GM08714 (cell line): ENCODE data around the gene COPG2.

Experiments used
- H3K4me3 ChIP-seq: fragments of 200-500 bp; sonication (Bioruptor generic); 2 replicates; pipeline ENCODE4 v1.5.1; 2014; ENCODE audit warnings: mild to moderate bottlenecking, low read length, inconsistent platforms
- ZNF274 ChIP-seq: IDR thresholded peaks from 2 replicates; pipeline ENCODE4 v1.6.1; 2012; ENCODE audit warnings: mild to moderate bottlenecking, low read depth, low read length

COPG2 gene

GRCh38 chr7:130506358-130506757 lies 162.2 kb downstream of the COPG2 start:
- no peak overlapping the region for H3K4me3 ChIP-seq
- TF ChIP-seq ZNF274: no peak

GRCh38 chr7:130505753-130506152 lies 162.8 kb downstream of the COPG2 start:
- no peak overlapping the region for H3K4me3 ChIP-seq
- TF ChIP-seq ZNF274: no peak

GRCh38 chr7:130500910-130501309 lies 167.6 kb downstream of the COPG2 start:
- H3K4me3 ChIP-seq: no peak overlapping the region

GRCh38 chr7:130500463-130500862 lies 168.1 kb downstream of the COPG2 start:
- H3K4me3 ChIP-seq: no peak overlapping the region
- no peak for TF ChIP-seq ZNF274

More at GRCh38 chr7:130500910-130501309, 167.6 kb downstream of the COPG2 start:
- TF ChIP-seq ZNF274: no peak

- H3K4me3 ChIP-seq: no peak overlapping the region
Measured at GRCh38 chr7:130494431-130494858, 174.1 kb downstream of the COPG2 start.

GRCh38 chr7:130493275-130493873 lies 175.2 kb downstream of the COPG2 start:
- no peak for TF ChIP-seq ZNF274
- H3K4me3 ChIP-seq: no peak overlapping the region

More at GRCh38 chr7:130494431-130494858, 174.1 kb downstream of the COPG2 start:
- TF ChIP-seq ZNF274: no peak

GRCh38 chr7:130492523-130493274 lies 175.8 kb downstream of the COPG2 start:
- no peak overlapping the region for H3K4me3 ChIP-seq
- no peak for TF ChIP-seq ZNF274

GRCh38 chr7:130491841-130492522 lies 176.6 kb downstream of the COPG2 start, which contains the start of gene MEST:
Gene MEST (plus strand): TSS chr7:130492085. CDS start chr7:130492314, 229 bp downstream.
- no peak for TF ChIP-seq ZNF274
- peak within 1 kb of the TSS; percentile 10; the same call in 1 of the 2 replicates for H3K4me3 ChIP-seq

- no peak for TF ChIP-seq ZNF274
- H3K4me3 ChIP-seq: peak overlapping the region; percentile 10; the same call in 1 of the 2 replicates
Measured at GRCh38 chr7:130490888-130491804, 177.4 kb downstream of the COPG2 start.

- no peak for TF ChIP-seq ZNF274
- no peak overlapping the region for H3K4me3 ChIP-seq
Measured at GRCh38 chr7:130490311-130490791, 178.2 kb downstream of the COPG2 start.

- TF ChIP-seq ZNF274: no peak
Measured at GRCh38 chr7:130489140-130489983, 179.2 kb downstream of the COPG2 start.

GRCh38 chr7:130488392-130489139 lies 180.0 kb downstream of the COPG2 start:
- H3K4me3 ChIP-seq: no peak overlapping the region
- no peak for TF ChIP-seq ZNF274

More at GRCh38 chr7:130489140-130489983, 179.2 kb downstream of the COPG2 start:
- H3K4me3 ChIP-seq: no peak overlapping the region
